Stimulated activated CD8-positive, alpha-beta memory T cell treated with anti-CD3 and anti-CD28 coated beads, Interleukin-7, amount 100 ng/mL, for 4 hours (primary cell): ENCODE measurements around the gene C12orf60.

ENCODE experiments used
- DNase-seq, 2 donors: peaks; one replicate each; pipeline ENCODE4 v3.0.0-alpha.2; 2020; ENCODE audit warnings: low read depth in 2 of 2

Gene C12orf60

GRCh38 chr12:14873440-14874185, 70.1 kb downstream of the C12orf60 start:
- no peak for DNase-seq
